LNCaP clone FGC (cell line): ENCODE results near the gene SLC44A5.

Experiments
- DNase-seq: peaks from one replicate; pipeline ENCODE4 v3.0.0-alpha.2; 2011; ENCODE audit warnings: low read depth
- H3K4me3 ChIP-seq: 2 replicates; pipeline ENCODE4 v1.5.1; 2011; ENCODE audit warnings: mild to moderate bottlenecking, low read depth, low read length, control low read depth
- CTCF ChIP-seq: IDR thresholded peaks from 2 replicates; pipeline ENCODE4 v1.5.1; 2012; ENCODE audit warnings: mild to moderate bottlenecking; ENCODE audit not compliant: control insufficient read depth, insufficient read depth; ENCODE audit errors: extremely low read depth

Gene SLC44A5

GRCh38 chr1:75345538-75346292 lies 265.2 kb downstream of the SLC44A5 start:
- TF ChIP-seq CTCF = no peak
- H3K4me3 ChIP-seq = no peak overlapping the region
- no peak for DNase-seq

GRCh38 chr1:75342786-75343185 lies 268.1 kb downstream of the SLC44A5 start:
- TF ChIP-seq CTCF = no peak
- no peak for DNase-seq
- H3K4me3 ChIP-seq = no peak overlapping the region

- DNase-seq = no peak
- H3K4me3 ChIP-seq = no peak overlapping the region
- TF ChIP-seq CTCF = no peak
Observed at GRCh38 chr1:75341537-75341936, 269.4 kb downstream of the SLC44A5 start.

GRCh38 chr1:75338616-75339483 lies 272.1 kb downstream of the SLC44A5 start:
- DNase-seq = no peak
- H3K4me3 ChIP-seq = no peak overlapping the region
- no peak for TF ChIP-seq CTCF

- no peak overlapping the region for H3K4me3 ChIP-seq
- no peak for DNase-seq
- no peak for TF ChIP-seq CTCF
Observed at GRCh38 chr1:75334876-75335389, 276.0 kb downstream of the SLC44A5 start.

GRCh38 chr1:75330624-75331023 lies 280.3 kb downstream of the SLC44A5 start:
- TF ChIP-seq CTCF = no peak
- no peak overlapping the region for H3K4me3 ChIP-seq
- no peak for DNase-seq
